GM12878 (cell line): ENCODE results near the gene CAMK2B. TPM values are rescaled to one million over a fixed set of nuclear protein-coding genes. Genes with fewer than 3 reads are reported as not detected.

ENCODE experiments used
- ATAC-seq: fragments of 200-7000 bp; cut with Tn5 transposase; 3 replicates; pipeline ENCODE4 v1.9.1; 2020; ENCODE audit warnings: mild to moderate bottlenecking, moderate library complexity
- BruUV-seq: library from RNA; stranded (reverse); fragments of 400-500 nt; replicated peaks from 2 replicates; lab custom pipeline; 2021; lab: Mats Ljungman, UMichigan
- CTCF ChIA-PET: fragments of 300-600 bp; sonication (Branson Sonifier 250); formaldehyde crosslinking; extraction: SDS; loops from one replicate; lab custom pipeline; 2021; ENCODE audit warnings: inconsistent platforms; lab: Yijun Ruan, JAX
- POLR2A ChIA-PET: fragments of 350-600 bp; formaldehyde crosslinking; extraction: SDS; loops from one replicate; lab custom pipeline; 2021; ENCODE audit warnings: inconsistent platforms; lab: Charles Lee
- RAD21 ChIA-PET: fragments of 300-600 bp; sonication (Branson Sonifier 250); formaldehyde crosslinking; loops from one replicate; lab custom pipeline; 2023; ENCODE audit warnings: antibody characterized with exemption; ENCODE audit not compliant: unreplicated experiment; lab: Charles Lee
- SMC1A ChIA-PET: fragments of 300-600 bp; sonication (Branson Sonifier 250); formaldehyde crosslinking; loops from one replicate; lab custom pipeline; 2023; ENCODE audit not compliant: unreplicated experiment, uncharacterized antibody; lab: Charles Lee
- DNase-seq: peaks from one replicate; pipeline ENCODE4 v3.0.0-alpha.2; 2011; ENCODE audit warnings: low read depth, low spot score
- FAIRE-seq: peaks from 3 replicates; lab custom pipeline; 2011; peaks lifted over from hg19 to GRCh38; lab: Jason Lieb, UNC
- H2AFZ ChIP-seq: 2 replicates; pipeline ENCODE4 v1.6.0; 2011; ENCODE audit warnings: low read depth, low read length, control low read depth; ENCODE audit not compliant: control insufficient read depth
- H3K27ac ChIP-seq: 2 replicates; pipeline ENCODE4 v1.5.1; 2011; ENCODE audit warnings: control low read depth; ENCODE audit not compliant: control insufficient read depth, insufficient read depth
- H3K27me3 ChIP-seq, 2 experiments: replicated peaks in 1 of 2; 2 replicates each; pipeline versions ENCODE4 v1.6.0 to v1.6.1; 2011; ENCODE audit warnings: low read length in 1 of 2; ENCODE audit not compliant: control insufficient read depth in 2 of 2, insufficient read depth in 2 of 2
- H3K36me3 ChIP-seq, 2 experiments: 2 replicates each; pipeline ENCODE4 v1.5.1; 2011; ENCODE audit warnings: low read length in 1 of 2; ENCODE audit not compliant: control insufficient read depth in 2 of 2, insufficient read depth in 2 of 2
- H3K4me1 ChIP-seq: 2 replicates; pipeline ENCODE4 v1.6.1; 2011; ENCODE audit warnings: mild to moderate bottlenecking, low read length, moderate library complexity, mixed read lengths; ENCODE audit not compliant: control insufficient read depth, insufficient read depth
- H3K4me2 ChIP-seq: 2 replicates; pipeline ENCODE4 v1.6.0; 2011; ENCODE audit warnings: control low read depth; ENCODE audit not compliant: control insufficient read depth, insufficient read depth
- H3K4me3 ChIP-seq: fragments of 200-600 bp; sonication (generic); 2 replicates; pipeline ENCODE4 v1.5.1; 2016
- H3K79me2 ChIP-seq: 2 replicates; pipeline ENCODE4 v1.6.0; 2011; ENCODE audit warnings: low read length; ENCODE audit not compliant: control insufficient read depth, insufficient read depth
- H3K9ac ChIP-seq: 2 replicates; pipeline ENCODE4 v1.8.0; 2011; ENCODE audit warnings: low read length, control low read depth, mixed read lengths; ENCODE audit not compliant: control insufficient read depth, insufficient read depth
- H3K9me3 ChIP-seq: replicated peaks from 3 replicates; pipeline ENCODE4 v1.5.1; 2011; ENCODE audit warnings: mild to moderate bottlenecking, low read length; ENCODE audit not compliant: control insufficient read depth, insufficient read depth
- H4K20me1 ChIP-seq: 2 replicates; pipeline ENCODE4 v1.6.0; 2011; ENCODE audit not compliant: control insufficient read depth, insufficient read depth
- ATF2 ChIP-seq: IDR thresholded peaks from 2 replicates; pipeline ENCODE4 v1.6.1; 2012; ENCODE audit warnings: low read length, inconsistent platforms
- ETV6 ChIP-seq, 2 experiments: fragments of 450-650 bp in 1 of 2; IDR thresholded peaks in 1 of 2; conservative IDR thresholded peaks in 1 of 2; 2 replicates each; pipeline ENCODE4 v1.6.1; 2014; ENCODE audit warnings: antibody characterized with exemption in 1 of 2, borderline replicate concordance in 1 of 2, low read depth in 1 of 2, mild to moderate bottlenecking in 1 of 2, moderate library complexity in 1 of 2
- FOXM1 ChIP-seq: IDR thresholded peaks from 2 replicates; pipeline ENCODE4 v1.6.1; 2012; ENCODE audit warnings: low read depth, mild to moderate bottlenecking, inconsistent platforms, low read length, moderate library complexity
- GABPA ChIP-seq: IDR thresholded peaks from 2 replicates; pipeline ENCODE4 v1.6.1; 2014; ENCODE audit warnings: antibody characterized with exemption, low read depth, mild to moderate bottlenecking, inconsistent platforms
- JUNB ChIP-seq: IDR thresholded peaks from 2 replicates; pipeline ENCODE4 v1.6.1; 2016; ENCODE audit warnings: antibody characterized with exemption, mild to moderate bottlenecking
- PML ChIP-seq: IDR thresholded peaks from 2 replicates; pipeline ENCODE4 v1.6.1; 2012; ENCODE audit warnings: low read length, inconsistent platforms
- RELA ChIP-seq: fragments of 450-650 bp; IDR thresholded peaks from 2 replicates; pipeline ENCODE4 v1.8.0; 2014; ENCODE audit warnings: borderline replicate concordance; ENCODE audit not compliant: partially characterized antibody
- SIN3A ChIP-seq: IDR thresholded peaks from 2 replicates; pipeline ENCODE4 v1.6.1; 2012; ENCODE audit warnings: low read depth, low read length, improper control_type of control experiment
- TBL1XR1 ChIP-seq: IDR thresholded peaks from 2 replicates; pipeline ENCODE4 v1.6.1; 2012; ENCODE audit warnings: low read depth, low read length, improper control_type of control experiment
- WGBS: methylation state at CpG from one replicate; pipeline ENCODE4 v1.1.6; 2016; ENCODE audit warnings: low lambda C conversion rate; ENCODE audit not compliant: insufficient replicate concordance, insufficient coverage; ENCODE audit errors: missing lambda C conversion rate; 5-methylcytosine and 5-hydroxymethylcytosine counted together
- in situ Hi-C: fragments of 300-500 bp; cut with MboI; formaldehyde crosslinking; loops from 9 replicates; pipeline ENCODE4 v1.14.3; 2018; ENCODE audit warnings: mixed read lengths
- intact Hi-C: fragments of 100-400 bp; cut with micrococcal nuclease; formaldehyde crosslinking; loops from one replicate; pipeline ENCODE4 v1.14.2; 2022; ENCODE audit not compliant: unreplicated experiment
- polyA plus RNA-seq, 11 experiments: library from polyadenylated mRNA; depleted of rRNA in 4 of 11; unstranded in 6 of 11; stranded (reverse) in 5 of 11; fragments of >200 nt; fragmentation: Nextera tagmentation in 4 of 11; fragmentation: Illumina TruSeq in 1 of 11; extraction: Ambion mirVana in 4 of 11; extraction: Trizol in 1 of 11; gene quantifications; 1 replicate in 1 of 11; 2 replicates in 10 of 11; pipeline versions ENCODE4 v1.2.1 to v1.2.3, GENCODE V29; 2011 to 2016; ENCODE audit warnings: inconsistent platforms in 2 of 11, missing spikeins in 2 of 11, low read depth in 1 of 11
- total RNA-seq, 4 experiments: library from RNA; depleted of rRNA in 3 of 4; stranded (reverse); fragments of >200 nt in 3 of 4; fragmentation: Illumina TruSeq in 1 of 4; extraction: Trizol in 1 of 4; gene quantifications; 2 replicates each; pipeline versions ENCODE4 v1.2.1 to v1.2.3, GENCODE V29; 2013 to 2021
- TF ChIP-seq, protein P1 (sequence below): fragments of 450-650 bp; IDR thresholded peaks from 2 replicates; pipeline ENCODE4 v1.6.1; 2017; ENCODE audit warnings: antibody characterized with exemption, mild to moderate bottlenecking, moderate library complexity
- TF ChIP-seq, protein P2 (sequence below): IDR thresholded peaks from 2 replicates; pipeline ENCODE4 v1.6.1; 2011; ENCODE audit warnings: borderline replicate concordance, low read depth, mild to moderate bottlenecking, moderate library complexity, mixed read lengths, low read length; ENCODE audit not compliant: insufficient read depth; ENCODE audit errors: extremely low read length
- TF ChIP-seq, protein P3 (sequence below): fragments of 450-650 bp; formaldehyde crosslinking; IDR thresholded peaks from 2 replicates; pipeline ENCODE4 v1.4.0; 2020; ENCODE audit warnings: mild to moderate bottlenecking, moderate library complexity

The CAMK2B gene
- total and polyA plus RNA-seq, 10 of the 15 experiments (the other 5 are each of a cell fraction or from before 2014, with no cell fraction given), result 0.06 to 0.23 (median 0.11) TPM; not detected in 5

GRCh38 chr7:44278451-44279161 is 46.8 kb downstream of the CAMK2B start:
- Histone ChIP-seq H3K27me3 (peaks cover 0 to 1% of the 10 kb centered on the region in 2 experiments; a peak in 1 of 4 replicates), H2AFZ (no peak overlapping the region), H3K36me3 (no peaks in the 10 kb centered on the region), H3K4me1 (no peaks in the 10 kb centered on the region), H3K4me3 (no peak overlapping the region), H3K79me2 (no peaks in the 10 kb centered on the region), H3K9ac (no peak overlapping the region), H4K20me1 (no peaks in the 10 kb centered on the region), H3K4me2 (no peak overlapping the region), H3K9me3 (no peaks in the 10 kb centered on the region), H3K27ac (no peak overlapping the region)
- in situ Hi-C loops (no loop called here), intact Hi-C loops (no loop called here)
- ChIA-PET CTCF (interaction anchor here (0.9 kb wide), 1 partner anchor 259 kb away, joined by 3 read pairs; no protein-coding TSS in a partner anchor), POLR2A (interaction anchor here (1.1 kb wide), 1 partner anchor 20 kb away, joined by 3 read pairs; no protein-coding TSS in a partner anchor), RAD21 (no interaction called here), SMC1A (interaction anchor here (0.7 kb wide), 1 partner anchor 27 kb away, joined by 3 read pairs; no protein-coding TSS in a partner anchor)
- no TSS peak for BruUV-seq
- FAIRE-seq (no peak), ATAC-seq (no peak), DNase-seq (no peak)
- 56% methylated on average over 9 of the region's 9 CpGs for WGBS
- TF ChIP-seq PML (no peak), SIN3A (no peak), FOXM1 (no peak), TBL1XR1 (no peak), RELA (no peak), GABPA (no peak), ETV6 (conservative IDR thresholded peaks at IDR 0.05 in 1 of 2, IDR thresholded peaks at IDR 0.05 in 1 of 2; ENCODE audit: borderline replicate concordance in 1 of 2, low read depth in 1 of 2) (no peak), JUNB (no peak), ATF2 (no peak)
- TF ChIP-seq, protein P1, sequence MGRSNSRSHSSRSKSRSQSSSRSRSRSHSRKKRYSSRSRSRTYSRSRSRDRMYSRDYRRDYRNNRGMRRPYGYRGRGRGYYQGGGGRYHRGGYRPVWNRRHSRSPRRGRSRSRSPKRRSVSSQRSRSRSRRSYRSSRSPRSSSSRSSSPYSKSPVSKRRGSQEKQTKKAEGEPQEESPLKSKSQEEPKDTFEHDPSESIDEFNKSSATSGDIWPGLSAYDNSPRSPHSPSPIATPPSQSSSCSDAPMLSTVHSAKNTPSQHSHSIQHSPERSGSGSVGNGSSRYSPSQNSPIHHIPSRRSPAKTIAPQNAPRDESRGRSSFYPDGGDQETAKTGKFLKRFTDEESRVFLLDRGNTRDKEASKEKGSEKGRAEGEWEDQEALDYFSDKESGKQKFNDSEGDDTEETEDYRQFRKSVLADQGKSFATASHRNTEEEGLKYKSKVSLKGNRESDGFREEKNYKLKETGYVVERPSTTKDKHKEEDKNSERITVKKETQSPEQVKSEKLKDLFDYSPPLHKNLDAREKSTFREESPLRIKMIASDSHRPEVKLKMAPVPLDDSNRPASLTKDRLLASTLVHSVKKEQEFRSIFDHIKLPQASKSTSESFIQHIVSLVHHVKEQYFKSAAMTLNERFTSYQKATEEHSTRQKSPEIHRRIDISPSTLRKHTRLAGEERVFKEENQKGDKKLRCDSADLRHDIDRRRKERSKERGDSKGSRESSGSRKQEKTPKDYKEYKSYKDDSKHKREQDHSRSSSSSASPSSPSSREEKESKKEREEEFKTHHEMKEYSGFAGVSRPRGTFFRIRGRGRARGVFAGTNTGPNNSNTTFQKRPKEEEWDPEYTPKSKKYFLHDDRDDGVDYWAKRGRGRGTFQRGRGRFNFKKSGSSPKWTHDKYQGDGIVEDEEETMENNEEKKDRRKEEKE, result no peak
- TF ChIP-seq, protein P2, sequence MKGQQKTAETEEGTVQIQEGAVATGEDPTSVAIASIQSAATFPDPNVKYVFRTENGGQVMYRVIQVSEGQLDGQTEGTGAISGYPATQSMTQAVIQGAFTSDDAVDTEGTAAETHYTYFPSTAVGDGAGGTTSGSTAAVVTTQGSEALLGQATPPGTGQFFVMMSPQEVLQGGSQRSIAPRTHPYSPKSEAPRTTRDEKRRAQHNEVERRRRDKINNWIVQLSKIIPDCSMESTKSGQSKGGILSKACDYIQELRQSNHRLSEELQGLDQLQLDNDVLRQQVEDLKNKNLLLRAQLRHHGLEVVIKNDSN, result no peak
- TF ChIP-seq, protein P3, sequence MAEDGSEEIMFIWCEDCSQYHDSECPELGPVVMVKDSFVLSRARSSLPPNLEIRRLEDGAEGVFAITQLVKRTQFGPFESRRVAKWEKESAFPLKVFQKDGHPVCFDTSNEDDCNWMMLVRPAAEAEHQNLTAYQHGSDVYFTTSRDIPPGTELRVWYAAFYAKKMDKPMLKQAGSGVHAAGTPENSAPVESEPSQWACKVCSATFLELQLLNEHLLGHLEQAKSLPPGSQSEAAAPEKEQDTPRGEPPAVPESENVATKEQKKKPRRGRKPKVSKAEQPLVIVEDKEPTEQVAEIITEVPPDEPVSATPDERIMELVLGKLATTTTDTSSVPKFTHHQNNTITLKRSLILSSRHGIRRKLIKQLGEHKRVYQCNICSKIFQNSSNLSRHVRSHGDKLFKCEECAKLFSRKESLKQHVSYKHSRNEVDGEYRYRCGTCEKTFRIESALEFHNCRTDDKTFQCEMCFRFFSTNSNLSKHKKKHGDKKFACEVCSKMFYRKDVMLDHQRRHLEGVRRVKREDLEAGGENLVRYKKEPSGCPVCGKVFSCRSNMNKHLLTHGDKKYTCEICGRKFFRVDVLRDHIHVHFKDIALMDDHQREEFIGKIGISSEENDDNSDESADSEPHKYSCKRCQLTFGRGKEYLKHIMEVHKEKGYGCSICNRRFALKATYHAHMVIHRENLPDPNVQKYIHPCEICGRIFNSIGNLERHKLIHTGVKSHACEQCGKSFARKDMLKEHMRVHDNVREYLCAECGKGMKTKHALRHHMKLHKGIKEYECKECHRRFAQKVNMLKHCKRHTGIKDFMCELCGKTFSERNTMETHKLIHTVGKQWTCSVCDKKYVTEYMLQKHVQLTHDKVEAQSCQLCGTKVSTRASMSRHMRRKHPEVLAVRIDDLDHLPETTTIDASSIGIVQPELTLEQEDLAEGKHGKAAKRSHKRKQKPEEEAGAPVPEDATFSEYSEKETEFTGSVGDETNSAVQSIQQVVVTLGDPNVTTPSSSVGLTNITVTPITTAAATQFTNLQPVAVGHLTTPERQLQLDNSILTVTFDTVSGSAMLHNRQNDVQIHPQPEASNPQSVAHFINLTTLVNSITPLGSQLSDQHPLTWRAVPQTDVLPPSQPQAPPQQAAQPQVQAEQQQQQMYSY (CRISPR knock-in tag), result no peak
